Stomach smooth muscle (tissue), 2 donors: Measurements from ENCODE around the gene SCN2B.

Experiments used
- H3K27ac ChIP-seq: one replicate; pipeline ENCODE4 v1.7.0; 2013; ENCODE audit warnings: mild to moderate bottlenecking, low read length, inconsistent platforms
- H3K27me3 ChIP-seq, 2 donors: one replicate each; pipeline ENCODE4 v1.7.0; 2013; ENCODE audit warnings: low read length in 2 of 2; ENCODE audit not compliant: insufficient read depth in 2 of 2, control insufficient read depth in 1 of 2
- H3K36me3 ChIP-seq, 2 donors: one replicate each; pipeline ENCODE4 v1.7.0; 2013; ENCODE audit warnings: low read length in 2 of 2; ENCODE audit not compliant: control insufficient read depth in 2 of 2, insufficient read depth in 2 of 2
- H3K4me1 ChIP-seq: one replicate; pipeline ENCODE4 v1.7.0; 2013; ENCODE audit warnings: low read length; ENCODE audit not compliant: control insufficient read depth, insufficient read depth
- H3K4me3 ChIP-seq, 2 donors: one replicate each; pipeline ENCODE4 v1.7.0; 2013; ENCODE audit warnings: low read length in 2 of 2
- H3K9ac ChIP-seq, 2 donors: one replicate each; pipeline ENCODE4 v1.7.0; 2013; ENCODE audit warnings: low read length in 2 of 2, mild to moderate bottlenecking in 1 of 2
- H3K9me3 ChIP-seq, 2 donors: one replicate each; pipeline ENCODE4 v1.7.0; 2013; ENCODE audit warnings: low read length in 2 of 2; ENCODE audit not compliant: control insufficient read depth in 2 of 2
- donor health status: healthy.
- donor health status: Pancreatic carcinoma.

SCN2B gene

GRCh38 chr11:118115048-118115447 lies 61.4 kb downstream of the SCN2B start:
- Histone ChIP-seq H3K9me3 (no peaks in the 10 kb centered on the region), H3K27ac (no peak overlapping the region), H3K36me3 (no peaks in the 10 kb centered on the region), H3K4me3 (no peak overlapping the region), H3K27me3 (peaks cover 0 to 13% of the 10 kb centered on the region in 2 donors), H3K9ac (no peak overlapping the region), H3K4me1 (no peaks in the 10 kb centered on the region)

- peaks cover 0 to 13% of the 10 kb centered on the region in 2 donors for H3K27me3 ChIP-seq
- no peaks in the 10 kb centered on the region for H3K36me3 ChIP-seq
- no peaks in the 10 kb centered on the region for H3K9me3 ChIP-seq
- H3K27ac ChIP-seq = no peak overlapping the region
- no peaks in the 10 kb centered on the region for H3K4me1 ChIP-seq
- H3K9ac ChIP-seq = no peak overlapping the region
- H3K4me3 ChIP-seq = no peak overlapping the region
These were observed 62.2 kb downstream of the SCN2B start for GRCh38 chr11:118114266-118114665.

GRCh38 chr11:118112711-118113430 lies 63.6 kb downstream of the SCN2B start:
- Histone ChIP-seq H3K9ac (no peak overlapping the region), H3K36me3 (no peaks in the 10 kb centered on the region), H3K9me3 (no peaks in the 10 kb centered on the region), H3K4me1 (peaks cover 3% of the 10 kb centered on the region), H3K27me3 (peaks cover 0 to 9% of the 10 kb centered on the region in 2 donors), H3K4me3 (no peak overlapping the region), H3K27ac (no peak overlapping the region)
